ENCODE results near the gene SLC38A10.

SLC38A10 gene

DNA sequence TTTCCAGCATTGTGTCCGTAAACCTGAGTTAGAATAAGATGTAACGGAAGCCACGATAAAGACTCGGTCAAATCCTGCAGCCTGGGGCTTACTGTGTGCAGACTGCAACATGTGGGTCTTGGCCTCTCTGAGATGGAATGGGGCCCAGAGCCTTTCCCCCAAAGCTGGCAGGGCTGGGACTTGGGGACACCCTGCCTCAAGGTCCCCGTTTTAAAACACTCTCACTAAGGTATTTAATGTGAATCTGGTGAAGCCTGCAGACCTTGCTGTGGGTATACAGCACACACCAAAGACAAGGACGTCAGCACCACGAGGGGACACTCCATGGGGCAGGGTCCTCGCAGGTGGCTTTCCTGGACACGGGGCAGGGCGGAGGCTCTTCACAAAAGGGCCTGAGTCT is 53.9 kb downstream of the SLC38A10 start:
- no peak for DNase-seq (ENCODE audit: low read depth)

DNA sequence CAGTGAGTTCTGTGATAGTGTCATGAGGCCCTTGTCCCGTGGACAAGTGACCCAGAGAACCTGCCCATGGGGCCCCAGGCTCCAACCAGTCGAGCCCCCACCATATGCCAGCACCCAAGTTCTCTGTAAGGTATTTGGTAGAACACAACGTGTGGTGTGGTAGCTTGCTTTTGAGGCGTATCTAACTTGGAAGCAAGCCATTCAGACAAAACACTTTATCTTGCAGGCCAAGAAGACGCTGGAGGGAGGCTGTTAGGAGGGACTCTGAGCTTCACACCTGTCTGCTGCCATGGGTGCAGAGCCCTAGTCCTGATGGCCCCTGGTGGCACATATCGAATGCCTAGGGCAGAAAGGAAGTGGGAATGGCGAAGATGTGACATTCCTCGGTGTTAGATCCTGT is 54.3 kb downstream of the SLC38A10 start:
- no peak for DNase-seq (ENCODE audit: low read depth)

DNA sequence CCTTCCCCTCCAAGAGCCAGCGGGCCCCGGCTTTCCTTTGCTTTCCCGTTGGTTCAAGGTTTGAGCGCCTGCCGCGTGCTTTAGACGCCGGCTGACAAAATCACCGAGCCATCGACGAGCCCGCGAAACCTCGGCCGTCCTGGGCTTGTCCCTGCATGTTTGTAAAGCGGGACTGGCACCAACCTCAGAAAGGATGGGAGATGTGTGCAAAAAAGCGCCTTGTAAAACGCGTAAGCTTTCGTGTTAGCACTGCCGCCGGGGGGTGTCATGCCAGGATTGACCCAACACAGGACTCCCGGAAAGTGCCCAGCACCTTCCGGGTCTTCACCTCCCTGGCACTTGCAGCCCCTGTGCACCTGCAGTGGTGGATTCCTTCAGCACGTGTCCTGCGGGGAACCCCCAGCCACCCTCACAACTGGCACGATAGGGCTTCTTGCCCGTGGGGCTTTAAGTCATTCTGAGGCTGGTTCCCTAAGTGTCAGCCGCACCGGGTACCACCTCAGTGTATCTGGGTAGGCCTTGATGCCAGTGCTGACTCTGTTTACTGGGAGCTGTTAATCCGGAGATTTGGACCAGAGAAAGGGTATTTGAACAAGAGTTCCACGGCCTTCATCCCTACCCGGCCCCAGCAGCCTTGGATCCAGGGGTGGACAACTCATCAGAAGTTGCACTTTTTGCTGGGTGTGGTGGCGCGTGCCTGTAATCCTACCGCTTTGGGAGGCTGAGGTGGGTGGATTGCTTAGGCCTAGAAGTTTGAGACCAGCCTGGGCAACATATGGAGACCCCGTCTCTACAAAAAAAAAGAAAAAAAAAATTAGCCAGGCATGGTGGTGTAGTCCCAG is 55.2 kb downstream of the SLC38A10 start:
- DNase-seq (ENCODE audit: low read depth), result peak; percentile 33

DNA sequence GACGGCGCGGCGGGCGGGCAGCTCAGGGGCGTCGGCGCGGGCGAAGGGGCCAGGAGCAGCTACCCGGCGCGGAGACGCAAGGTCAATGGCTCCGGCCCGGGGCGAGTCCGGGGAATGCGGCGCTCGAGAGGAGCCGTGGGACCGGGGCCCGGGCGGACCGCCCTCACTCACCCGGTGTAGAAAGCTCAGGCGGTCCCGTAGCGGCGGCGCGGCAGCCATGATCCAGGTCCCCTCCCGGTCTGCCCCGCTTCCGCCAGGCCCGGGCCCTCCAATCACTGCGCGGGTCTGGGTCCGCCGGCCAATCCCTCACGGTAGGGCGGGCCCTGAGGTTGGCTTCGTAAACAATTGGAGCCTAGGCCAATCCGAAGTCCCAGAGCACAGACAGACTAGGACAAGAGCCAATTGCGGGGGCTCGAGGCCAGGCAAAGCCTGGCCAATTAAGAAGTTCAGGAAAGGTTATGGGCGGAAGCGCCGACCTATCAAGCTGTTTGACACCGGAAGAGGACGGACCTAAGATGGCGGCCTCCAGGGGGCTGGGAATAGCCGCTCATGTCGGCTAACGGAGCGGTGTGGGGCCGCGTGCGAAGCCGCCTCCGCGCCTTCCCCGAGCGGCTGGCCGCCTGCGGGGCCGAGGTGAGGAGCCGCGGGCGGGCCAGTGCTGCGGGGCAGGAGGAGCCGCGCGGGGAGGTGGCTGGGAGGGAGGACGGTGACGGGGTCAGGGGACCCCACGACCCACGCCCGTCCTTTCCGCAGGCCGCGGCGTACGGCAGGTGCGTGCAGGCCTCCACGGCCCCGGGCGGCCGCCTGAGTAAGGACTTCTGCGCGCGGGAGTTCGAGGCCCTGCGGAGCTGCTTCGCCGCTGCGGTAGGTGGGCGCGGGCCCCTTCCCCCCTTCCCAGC is 56.0 kb downstream of the SLC38A10 start, which contains the start of the genes NDUFAF8 and TEPSIN:
Gene NDUFAF8, plus strand, starts transcription at position 504 of the 899 bp plus-strand sequence. Its CDS starts 46 bp downstream, at position 550.
Gene TEPSIN, minus strand, starts transcription at position 241 of the 899 bp plus-strand sequence. Its CDS starts 22 bp downstream, at position 219.
- DNase-seq (ENCODE audit: low read depth), result peak; percentile 94

DNA sequence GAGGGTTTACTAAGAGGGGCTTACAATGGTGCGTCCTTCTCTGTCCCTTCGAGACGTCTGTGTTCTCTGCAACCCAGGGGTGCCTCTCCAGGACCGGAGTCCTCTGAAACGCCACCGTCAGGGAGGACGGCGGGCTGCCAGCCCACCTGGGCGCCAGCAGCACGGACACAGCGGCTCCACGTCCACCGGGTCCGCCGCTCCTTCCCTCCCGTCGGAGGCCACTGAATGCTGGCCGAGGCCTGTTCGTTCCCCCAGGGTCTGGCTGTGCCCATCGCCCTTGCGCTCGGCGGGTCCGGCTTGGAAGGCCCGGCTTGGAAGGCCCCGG is 56.7 kb downstream of the SLC38A10 start:
- DNase-seq (ENCODE audit: low read depth), result no peak

DNA sequence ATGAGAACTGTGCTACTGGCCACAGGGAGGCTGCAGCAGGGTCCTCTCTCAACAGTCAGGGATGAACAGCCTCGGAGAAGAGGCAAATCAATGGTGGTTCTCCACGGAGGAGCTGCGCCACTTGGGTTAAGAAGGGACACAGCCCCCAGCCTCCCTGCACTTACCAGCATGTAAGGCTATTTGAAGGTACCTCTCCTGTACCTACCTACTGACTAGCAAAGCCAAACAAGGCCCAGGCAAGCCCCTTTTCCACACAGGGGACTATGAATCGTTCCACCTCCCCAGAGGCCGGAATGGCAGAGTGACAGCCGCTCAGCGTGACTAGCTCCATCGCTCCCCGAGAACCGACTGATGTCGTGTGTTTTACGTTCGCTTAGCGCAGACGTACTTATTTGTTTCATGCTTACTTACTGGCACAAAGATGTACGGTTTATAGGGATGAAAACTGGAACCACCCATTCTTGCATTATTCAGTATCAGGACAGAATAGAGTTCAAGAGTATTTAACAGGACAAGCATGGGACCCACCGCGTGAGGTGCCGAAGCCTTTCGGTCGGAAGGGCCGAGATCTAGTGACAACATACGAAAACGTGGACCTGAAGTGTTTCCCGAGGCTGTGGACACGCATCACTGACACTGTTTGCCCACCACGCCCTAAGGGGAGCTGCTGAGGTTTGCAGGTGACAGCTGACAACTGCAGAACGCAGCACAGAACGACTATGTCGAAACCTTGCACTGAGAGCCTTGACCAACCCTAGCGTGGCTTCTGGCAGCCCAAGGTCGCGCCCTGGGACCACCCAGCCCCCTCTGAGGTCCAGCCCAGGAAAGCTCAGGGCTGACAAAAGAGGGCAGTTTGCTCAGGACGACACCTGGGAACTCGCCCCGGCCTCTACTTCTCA is 57.3 kb downstream of the SLC38A10 start:
- DNase-seq (ENCODE audit: low read depth), result no peak

DNA sequence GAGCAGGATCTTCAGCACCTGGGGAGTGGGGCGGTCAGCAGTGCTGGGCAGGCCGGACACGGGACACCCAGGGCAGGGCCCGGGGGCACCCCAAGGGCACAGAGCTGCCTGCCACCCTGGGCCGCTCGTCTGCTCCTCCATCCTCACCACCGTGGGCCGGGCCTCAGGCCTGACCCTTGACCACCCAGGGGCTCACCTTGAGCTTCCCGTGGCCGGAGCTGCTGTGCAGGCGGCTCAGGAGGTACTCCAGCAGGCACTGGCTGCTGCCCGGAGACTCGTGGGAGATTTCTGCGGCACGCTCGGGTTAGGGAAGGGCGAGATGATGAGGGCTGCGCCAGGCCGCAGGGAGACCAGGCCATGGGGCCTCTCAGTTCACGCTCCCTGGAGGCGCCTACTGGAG is 58.3 kb downstream of the SLC38A10 start:
- DNase-seq (ENCODE audit: low read depth), result no peak

DNA sequence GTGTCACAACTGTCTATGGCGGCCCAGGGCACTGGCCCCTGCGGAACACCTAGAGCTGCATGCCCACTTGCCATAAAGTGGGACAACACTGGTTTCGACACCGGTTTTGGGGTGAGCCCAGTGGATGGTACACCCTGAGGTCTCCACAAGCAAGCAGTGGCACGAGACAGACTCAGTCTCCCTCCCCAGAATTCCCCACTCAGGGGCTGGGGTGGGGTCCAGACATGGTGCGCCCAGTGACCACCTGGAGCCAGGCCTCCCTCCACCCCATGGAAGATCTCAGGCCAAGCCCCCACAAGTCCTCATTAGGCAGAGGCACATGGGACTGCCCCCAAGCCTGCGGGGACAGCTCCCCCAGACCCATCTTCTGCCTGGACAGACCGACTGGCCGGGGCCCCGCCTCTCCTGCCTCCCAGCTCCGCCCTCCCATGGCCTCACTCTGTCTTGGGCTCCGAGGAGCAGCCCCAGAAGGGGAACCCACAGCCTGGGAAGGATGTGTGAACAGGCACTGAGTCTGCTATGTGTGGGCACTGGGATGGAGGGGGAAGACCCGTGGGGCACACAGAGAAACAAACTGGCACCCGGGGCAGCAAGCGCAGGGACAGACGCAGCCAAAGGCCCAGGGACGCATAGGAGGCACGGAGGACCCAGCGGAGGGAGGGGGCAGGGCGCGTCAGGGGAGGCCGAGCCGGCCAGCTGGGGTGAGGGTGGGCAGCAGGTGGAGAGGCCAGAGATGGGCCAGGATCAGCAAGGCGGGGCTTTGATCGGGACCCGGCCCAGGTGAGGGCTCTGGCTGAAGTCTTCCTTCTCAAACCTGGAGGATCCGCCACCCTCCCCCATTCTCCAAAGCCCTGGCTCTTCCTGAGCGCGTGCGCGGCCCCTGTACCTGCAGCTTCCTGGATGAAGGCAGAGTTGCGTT is 59.0 kb downstream of the SLC38A10 start:
- no peak for DNase-seq (ENCODE audit: low read depth)

DNA sequence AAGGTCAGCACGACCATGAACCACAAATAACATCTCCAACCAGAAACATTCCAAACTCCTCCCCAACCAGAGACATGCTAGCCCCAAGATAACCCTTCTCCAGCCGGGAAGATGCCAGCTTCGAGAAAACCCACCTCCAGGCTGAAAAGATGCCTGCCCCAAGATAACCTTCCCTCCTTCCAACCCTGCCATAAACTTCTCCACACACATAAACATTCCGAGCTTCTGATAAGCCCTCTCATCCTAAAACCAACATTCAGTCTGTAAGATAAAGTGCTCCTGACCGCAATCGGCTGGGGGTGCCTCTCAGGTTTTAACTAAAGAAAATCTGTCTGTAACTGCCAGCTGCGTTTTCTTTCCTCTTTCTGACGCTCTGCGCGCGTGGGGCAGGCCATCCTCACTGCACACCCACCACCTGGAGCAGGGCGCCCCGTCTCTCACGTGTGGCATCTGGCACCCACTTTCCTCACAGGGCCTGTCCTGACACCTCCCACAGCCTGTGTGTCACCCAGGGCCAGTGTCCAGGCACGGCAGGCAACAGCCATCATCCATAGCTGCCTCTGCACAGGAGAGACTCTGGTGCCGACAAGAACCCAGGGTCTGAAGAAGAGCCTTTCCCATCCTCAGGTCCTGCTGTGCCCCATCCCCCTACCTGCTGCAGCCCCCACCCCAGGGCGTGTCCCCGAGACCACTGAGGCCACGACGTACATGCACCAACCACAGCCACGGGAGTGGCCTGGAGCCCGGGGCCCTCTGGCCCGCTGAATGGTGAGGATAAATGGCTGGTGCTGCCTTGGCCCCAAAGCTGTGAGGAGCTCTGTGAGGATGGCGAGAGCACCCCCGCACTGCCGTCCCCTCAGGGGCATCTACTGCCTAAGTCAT is 59.9 kb downstream of the SLC38A10 start:
- no peak for DNase-seq (ENCODE audit: low read depth)

DNA sequence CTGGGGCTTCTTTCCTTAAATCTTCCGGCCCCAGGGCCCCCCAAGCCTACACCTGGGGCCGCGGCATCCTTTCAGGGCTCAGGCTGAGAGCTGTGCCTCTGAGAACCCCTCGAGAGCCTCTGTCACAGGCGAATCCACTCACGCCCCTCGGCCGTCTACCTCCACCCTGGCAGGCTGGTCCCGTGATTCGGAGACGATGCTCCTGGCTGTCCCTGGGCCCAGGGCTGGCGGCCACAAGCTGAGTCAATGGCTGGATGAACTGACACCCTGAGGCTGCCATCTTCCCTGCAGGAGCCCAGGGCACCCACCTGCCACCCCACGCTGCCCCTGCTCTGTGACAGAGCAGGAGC is 60.6 kb downstream of the SLC38A10 start:
- DNase-seq (ENCODE audit: low read depth), result no peak

DNA sequence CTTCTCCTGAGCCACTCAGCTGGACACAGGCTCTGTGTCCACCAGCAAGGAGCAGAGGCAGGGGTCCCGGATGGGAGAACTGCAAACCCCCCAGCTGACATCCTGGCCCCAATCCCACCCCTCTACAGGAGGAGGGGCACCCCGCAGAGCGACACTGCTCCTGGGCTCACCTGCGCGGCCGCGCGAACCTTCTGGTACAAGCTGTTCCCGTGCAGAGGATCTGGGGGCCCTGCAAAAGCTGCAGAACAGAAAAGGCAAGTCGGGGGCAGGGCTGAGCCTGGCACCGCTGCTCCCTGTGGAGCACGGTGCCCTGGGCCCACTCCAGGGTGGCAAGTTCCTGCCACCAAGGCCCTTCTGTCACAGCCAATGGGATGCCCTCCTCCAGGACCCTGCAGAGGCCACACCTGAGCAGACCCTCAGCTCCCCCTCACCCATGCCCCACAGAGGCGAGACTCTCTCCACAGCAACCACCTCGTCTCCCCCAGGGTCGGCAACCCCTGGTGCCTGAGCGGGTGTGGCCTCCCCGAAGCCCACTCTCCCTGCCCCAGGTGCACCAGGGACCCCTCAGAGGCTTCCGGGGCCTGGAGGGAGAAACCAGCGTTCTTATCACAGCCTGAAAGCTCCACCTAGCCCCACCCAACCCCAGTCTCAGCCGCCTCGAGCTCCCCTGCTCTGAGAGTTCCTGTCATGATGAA is 61.1 kb downstream of the SLC38A10 start:
- no peak for DNase-seq (ENCODE audit: low read depth)

DNA sequence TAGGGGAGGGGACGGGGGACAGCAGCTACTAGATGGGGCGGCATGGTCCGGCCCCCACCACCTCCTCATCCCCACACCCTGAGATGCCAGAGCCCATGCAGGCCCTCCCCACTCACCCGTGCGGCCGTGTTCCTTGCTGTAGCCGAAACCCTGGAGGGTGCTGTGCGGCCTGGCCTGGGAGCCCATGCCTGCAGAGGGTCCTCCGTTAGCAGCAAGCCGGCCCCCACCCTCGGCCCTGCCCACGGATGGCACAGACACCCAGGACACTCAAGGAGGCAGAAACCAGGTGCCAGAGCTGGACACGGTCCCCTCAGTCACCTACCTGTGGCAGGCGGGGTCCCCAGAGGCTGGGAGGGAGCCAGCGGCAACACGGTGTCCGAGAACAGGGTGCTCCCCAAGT is 61.8 kb downstream of the SLC38A10 start:
- no peak for DNase-seq (ENCODE audit: low read depth)

DNA sequence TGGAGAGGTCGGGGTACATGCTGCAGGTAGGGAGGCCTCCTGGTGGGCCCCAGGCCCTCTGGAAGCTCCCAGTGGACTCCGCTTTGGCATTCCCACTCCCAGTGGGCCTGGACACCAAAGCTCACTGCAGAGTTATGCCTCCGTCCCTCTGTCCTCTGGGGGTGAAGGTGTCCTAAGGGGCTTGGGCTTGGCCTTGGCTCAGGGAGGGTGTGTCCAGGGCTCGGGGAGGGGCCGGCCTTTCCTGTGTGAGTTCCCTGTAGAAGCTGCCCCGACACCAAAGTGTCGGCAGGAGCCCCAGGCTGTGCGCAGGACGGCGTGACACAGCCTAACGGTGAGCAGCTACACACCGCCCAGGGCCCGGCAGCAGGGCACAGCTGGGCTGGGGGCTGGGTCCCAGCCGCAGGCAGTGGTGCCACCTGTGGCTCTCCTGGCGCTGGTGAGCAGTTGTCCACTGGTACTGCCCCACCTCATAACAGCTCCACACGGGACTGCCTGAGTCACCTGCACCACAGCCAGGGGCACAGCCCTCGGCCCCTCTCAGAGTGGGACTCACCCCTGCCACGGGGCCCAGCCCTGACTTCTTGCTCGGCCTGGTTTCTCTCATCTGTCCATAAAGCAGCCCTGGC is 62.4 kb downstream of the SLC38A10 start:
- DNase-seq (ENCODE audit: low read depth), result no peak

DNA sequence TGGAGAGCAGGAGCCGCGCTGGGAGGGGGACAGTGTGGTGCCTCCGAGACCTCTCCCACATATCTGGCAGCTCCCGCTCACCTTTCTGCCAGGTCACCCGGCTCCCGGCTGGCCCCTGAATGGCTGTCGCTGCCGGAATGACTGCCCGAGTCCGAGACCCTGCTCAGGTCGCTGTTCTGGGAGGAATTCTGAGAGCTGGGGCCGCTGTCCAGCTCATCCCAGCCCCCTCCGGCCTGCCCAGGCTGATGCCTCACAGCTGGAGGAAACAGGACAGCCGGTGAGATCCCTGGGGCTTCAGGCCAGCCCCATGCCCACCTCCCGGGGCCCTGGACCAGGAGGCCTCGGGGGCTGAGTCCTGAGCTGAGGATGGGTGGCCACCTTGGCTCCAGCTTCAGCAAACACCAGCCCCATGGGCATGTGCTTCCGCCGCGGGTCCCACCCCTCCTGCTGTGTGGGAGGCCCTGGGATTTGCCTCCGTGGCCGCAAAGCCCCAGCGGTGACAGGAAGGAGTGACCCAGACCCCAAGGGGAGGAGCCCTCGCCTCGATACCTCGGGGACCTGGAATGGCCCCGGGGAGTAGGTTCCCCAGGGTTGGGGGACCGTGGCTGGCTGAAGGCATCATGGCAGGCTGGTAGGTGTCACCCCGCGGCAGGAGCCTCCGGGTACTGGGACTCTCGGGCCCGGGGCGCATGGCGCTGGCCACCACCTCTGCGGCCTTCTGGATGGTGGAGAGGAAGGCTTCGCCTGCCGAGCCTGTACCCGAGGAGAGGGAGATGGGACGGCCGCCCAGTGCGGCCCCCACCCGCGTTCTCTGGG is 63.1 kb downstream of the SLC38A10 start:
- no peak for DNase-seq (ENCODE audit: low read depth)

DNA sequence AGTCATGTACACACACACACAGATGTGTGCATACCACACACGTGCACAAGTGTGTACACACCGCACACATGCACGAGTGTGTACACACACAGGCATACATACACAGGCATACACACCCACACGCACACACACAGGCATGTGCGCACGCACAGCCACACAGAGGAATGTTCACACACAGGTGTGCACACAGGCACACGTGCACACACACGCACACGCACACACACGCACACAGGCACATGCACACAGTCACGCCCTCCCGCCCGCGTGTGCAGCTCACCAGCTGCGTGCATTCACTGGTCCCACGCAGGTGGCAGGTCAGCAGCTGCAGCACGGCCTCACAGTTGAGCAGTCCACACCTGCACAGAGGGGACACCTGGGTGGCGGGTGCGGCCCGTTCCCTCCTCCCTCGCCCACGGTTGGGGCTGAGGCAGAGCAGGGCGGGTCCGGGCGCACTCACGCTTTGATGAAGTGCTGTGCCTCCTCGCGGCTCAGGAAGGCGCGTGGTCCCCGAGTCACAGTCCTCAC is 63.9 kb downstream of the SLC38A10 start:
- DNase-seq (ENCODE audit: low read depth), result no peak

DNA sequence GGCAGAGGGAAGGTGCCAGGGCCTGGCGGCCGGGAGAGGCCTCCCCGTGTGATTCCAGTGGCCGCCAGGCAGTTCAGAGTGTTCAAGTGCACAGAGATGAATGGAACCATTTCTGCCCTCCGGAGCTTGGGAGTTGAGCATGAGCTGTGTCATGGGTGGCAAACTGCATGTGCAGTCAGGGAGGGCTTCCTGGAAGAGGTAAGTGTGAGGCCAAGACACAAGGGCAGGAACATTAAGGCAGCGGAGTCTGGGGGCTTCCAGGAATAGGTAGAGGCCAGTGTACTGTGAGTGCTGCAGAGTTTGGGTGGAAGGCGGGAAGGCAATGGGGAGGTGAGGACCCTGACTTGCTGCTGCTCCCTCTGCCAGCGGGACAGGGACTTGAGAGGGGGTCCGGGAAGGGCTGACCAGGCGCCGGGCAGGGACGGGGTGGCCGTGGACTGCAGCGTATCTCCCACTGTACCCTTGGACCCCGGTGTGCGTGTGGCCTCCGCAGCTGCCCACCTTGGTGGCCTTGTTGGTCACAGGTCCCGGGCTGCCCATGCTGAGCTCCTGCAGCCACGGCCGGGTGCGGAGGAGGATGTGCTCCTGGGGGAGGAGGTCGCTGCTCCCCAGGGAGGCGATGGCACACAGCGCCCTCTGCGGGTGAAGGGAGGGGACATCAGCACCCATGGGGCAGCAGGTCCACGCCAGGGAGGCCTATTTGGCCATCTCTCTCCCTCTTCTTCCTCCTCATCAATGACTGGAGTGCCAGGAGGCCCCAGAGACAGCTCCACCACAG is 64.9 kb downstream of the SLC38A10 start:
- no peak for DNase-seq (ENCODE audit: low read depth)

DNA sequence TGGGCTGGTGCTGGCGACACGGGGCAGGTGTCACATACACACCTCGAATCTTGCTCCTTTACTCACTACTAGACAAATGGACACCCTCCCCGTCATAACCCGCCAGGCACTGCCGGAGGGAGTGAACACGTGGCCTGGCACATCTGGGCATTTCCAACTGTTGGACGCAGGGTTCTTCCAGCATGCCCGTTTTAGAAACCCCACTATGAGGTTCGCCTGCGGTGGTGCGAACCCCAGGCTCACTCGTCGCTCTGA is 65.5 kb downstream of the SLC38A10 start:
- no peak for DNase-seq (ENCODE audit: low read depth)
